Measurements from ENCODE around the gene ZMYND10.

ZMYND10 gene

GRCh38 chr3:50358355-50358910 lies 12.9 kb upstream of the ZMYND10 start:
- TF ChIP-seq, protein P1, sequence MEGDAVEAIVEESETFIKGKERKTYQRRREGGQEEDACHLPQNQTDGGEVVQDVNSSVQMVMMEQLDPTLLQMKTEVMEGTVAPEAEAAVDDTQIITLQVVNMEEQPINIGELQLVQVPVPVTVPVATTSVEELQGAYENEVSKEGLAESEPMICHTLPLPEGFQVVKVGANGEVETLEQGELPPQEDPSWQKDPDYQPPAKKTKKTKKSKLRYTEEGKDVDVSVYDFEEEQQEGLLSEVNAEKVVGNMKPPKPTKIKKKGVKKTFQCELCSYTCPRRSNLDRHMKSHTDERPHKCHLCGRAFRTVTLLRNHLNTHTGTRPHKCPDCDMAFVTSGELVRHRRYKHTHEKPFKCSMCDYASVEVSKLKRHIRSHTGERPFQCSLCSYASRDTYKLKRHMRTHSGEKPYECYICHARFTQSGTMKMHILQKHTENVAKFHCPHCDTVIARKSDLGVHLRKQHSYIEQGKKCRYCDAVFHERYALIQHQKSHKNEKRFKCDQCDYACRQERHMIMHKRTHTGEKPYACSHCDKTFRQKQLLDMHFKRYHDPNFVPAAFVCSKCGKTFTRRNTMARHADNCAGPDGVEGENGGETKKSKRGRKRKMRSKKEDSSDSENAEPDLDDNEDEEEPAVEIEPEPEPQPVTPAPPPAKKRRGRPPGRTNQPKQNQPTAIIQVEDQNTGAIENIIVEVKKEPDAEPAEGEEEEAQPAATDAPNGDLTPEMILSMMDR (conservative IDR thresholded peaks at IDR 0.05): no peak
- H3K27ac ChIP-seq: peak overlapping the region; percentile 94

DNA sequence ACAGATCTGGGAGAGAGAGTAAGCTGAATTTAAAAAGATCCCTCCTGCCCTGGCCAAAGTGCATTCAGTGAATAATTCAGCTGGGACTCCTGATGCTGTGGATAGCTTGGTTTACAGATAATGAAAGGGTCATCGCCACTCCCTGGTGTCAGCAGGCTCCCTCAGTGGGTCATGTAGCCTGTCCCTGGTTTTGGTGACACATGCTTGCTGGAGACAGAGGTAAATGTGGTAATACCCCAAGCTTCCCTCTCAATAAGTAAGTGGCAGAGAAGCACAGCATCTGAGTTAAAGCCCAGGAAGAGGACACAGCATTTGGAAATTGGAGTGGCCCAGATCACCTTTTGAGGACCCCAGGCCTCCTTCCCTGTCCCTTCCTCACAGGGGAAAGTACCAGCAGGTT lies 11.9 kb upstream of the ZMYND10 start:
- H3K27ac ChIP-seq: peak overlapping the region; percentile 94
- TF ChIP-seq, protein P1 (conservative IDR thresholded peaks at IDR 0.05): no peak

GRCh38 chr3:50356553-50356952 lies 11.0 kb upstream of the ZMYND10 start:
- H3K27ac ChIP-seq: peak overlapping the region; percentile 94; the same call in 1 of the 2 replicates
- TF ChIP-seq, protein P1 (conservative IDR thresholded peaks at IDR 0.05): 0 out of 2 replicates have a peak, but pooled peaks have one; percentile 2

GRCh38 chr3:50355829-50356552 lies 10.5 kb upstream of the ZMYND10 start:
- TF ChIP-seq, protein P1 (conservative IDR thresholded peaks at IDR 0.05): 0 out of 2 replicates have a peak, but pooled peaks have one; percentile 10

DNA sequence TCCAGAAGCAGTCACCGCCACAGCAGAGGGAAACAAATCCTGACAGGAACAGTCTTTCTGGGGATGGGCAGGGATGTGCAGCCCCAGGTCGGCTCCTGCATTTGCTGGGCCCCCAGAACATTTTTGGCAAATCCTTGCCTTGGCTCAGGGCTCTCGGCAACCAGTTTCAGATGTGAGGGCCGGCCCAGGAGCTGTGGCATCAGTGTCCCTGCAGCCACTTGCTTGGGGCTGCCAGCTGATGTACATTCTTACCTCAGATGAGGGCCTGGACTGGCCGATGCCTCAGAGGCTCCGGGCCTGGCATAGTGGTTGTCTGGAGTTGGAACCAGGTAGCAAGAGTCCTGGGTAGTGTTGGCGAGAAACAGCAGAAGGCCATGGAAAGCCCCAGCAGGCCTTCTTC lies 9.3 kb upstream of the ZMYND10 start:
- H3K27ac ChIP-seq: no peak overlapping the region; the same call in 1 of the 2 replicates
- TF ChIP-seq, protein P1 (conservative IDR thresholded peaks at IDR 0.05): no peak

More at GRCh38 chr3:50355829-50356552, 10.5 kb upstream of the ZMYND10 start:
- peak overlapping the region; percentile 94; the same call in 1 of the 2 replicates for H3K27ac ChIP-seq

DNA sequence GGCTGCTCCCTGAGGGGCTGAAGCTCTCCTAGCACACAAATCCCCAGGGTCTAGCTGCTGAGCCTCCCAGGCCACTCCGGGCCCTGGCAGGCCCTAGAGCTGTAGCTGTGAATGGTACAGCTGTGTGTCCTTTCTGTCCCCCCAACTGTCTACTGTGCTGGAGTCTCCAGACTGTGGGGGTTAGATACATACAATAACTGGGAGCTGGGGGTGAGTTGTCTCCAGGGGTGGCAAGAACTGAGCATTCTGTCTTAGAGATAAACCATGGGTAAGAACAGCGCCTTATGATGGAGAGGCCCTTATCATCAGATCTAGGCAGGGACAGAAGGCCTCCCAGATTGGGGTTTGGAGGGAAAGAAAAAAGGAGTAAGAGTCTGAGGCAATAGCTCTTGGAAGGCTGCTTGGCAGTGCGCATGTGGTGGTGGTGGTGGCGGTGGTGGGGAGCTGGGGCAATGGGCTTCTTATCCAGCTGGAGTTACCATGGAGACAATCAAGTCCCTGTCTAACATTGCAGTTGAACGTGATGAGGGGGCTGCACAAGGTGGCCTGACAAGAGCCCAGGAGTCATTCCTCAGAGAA lies 8.7 kb upstream of the ZMYND10 start:
- H3K27ac ChIP-seq: peak overlapping the region; percentile 91; the same call in 1 of the 2 replicates
- TF ChIP-seq, protein P1 (conservative IDR thresholded peaks at IDR 0.05): no peak

All from VCaP (cell line).